Activated naive CD8-positive, alpha-beta T cell treated with anti-CD3 and anti-CD28 coated beads, Interleukin-2, amount 50 U/mL, for 16 hours (primary cell): ENCODE results near the gene MTCL3.
"Not testable (repeated sequence)": the region's sequence is repeated elsewhere in the genome, so short reads cannot be mapped to it uniquely, and the experiment has no call there.

ENCODE experiments used
- DNase-seq: peaks from one replicate; pipeline ENCODE4 v3.0.0-alpha.2; 2020; ENCODE audit warnings: low read depth, low spot score

Gene MTCL3

GRCh38 chr6:127428562-127428961, 90.6 kb downstream of the MTCL3 start:
- DNase-seq: not testable (repeated sequence)

DNA sequence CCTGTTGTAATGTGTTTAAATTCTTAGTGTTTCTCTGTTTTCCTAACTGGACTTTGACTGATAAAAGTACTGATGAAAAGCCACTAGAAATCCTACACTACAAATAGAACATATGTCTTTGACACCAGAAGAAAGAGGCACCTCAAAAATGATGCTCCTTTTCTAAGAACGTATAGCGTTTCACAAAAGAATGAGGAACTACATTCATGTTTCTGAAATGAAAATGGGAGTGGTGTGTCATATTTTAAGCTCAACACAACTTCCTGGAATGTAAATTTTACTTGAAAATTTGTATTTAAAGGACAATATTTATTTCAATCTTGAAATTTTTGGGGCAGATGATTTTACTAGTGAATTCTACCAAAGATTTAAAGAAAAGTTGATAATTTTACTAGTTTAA, 95.2 kb downstream of the MTCL3 start:
- DNase-seq: no peak
